ENCODE data around the gene GOLGA6L7.
"Not testable (repeated sequence)": the region's sequence is repeated elsewhere in the genome, so short reads cannot be mapped to it uniquely, and the experiment has no call there.

DNA sequence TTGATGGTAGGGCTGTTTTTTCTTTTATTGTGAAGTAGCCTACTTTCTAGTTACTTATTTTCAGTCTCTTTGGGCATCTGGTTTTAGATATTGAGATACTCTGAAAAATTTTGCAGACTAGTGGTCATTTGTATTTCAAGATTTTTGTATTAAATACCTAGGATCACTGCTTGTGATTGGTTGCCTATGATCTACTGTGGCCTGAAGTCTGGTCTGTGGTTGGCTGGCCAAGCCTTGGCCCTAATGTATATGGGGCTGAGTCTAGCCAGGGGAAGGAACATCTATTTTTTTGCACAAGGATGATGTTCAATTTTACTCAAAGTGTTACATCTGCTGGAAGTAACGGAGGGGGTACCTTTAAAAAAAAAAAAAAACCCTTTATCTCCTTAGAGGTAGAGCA, 38.0 kb downstream of the GOLGA6L7 start:
- TF ChIP-seq, protein P1, sequence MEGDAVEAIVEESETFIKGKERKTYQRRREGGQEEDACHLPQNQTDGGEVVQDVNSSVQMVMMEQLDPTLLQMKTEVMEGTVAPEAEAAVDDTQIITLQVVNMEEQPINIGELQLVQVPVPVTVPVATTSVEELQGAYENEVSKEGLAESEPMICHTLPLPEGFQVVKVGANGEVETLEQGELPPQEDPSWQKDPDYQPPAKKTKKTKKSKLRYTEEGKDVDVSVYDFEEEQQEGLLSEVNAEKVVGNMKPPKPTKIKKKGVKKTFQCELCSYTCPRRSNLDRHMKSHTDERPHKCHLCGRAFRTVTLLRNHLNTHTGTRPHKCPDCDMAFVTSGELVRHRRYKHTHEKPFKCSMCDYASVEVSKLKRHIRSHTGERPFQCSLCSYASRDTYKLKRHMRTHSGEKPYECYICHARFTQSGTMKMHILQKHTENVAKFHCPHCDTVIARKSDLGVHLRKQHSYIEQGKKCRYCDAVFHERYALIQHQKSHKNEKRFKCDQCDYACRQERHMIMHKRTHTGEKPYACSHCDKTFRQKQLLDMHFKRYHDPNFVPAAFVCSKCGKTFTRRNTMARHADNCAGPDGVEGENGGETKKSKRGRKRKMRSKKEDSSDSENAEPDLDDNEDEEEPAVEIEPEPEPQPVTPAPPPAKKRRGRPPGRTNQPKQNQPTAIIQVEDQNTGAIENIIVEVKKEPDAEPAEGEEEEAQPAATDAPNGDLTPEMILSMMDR (IDR thresholded peaks at IDR 0.05) = not testable (repeated sequence)
- not testable (repeated sequence) for TF ChIP-seq POLR2A (IDR thresholded peaks at IDR 0.05)

All from testis (tissue), 2 donors.